CD14-positive monocyte (primary cell): ENCODE measurements around the gene PARP8. TPM values are rescaled to one million over a fixed set of nuclear protein-coding genes. Genes with fewer than 3 reads are reported as not detected.
A peak's percentile ranks its signal among the peaks of the same experiment; 100 is the strongest.

Experiments
- DNase-seq, 3 donors: peaks; one replicate each; pipeline ENCODE4 v3.0.0-alpha.2; 2011 to 2022
- H2AFZ ChIP-seq: 2 replicates; pipeline ENCODE4 v1.6.0; 2012; ENCODE audit warnings: mild to moderate bottlenecking, low read depth, low read length, inconsistent platforms; ENCODE audit not compliant: insufficient read depth, poor library complexity, severe bottlenecking
- H3K27ac ChIP-seq, 2 donors: 1 replicate in 1 of 2; 2 replicates in 1 of 2; pipeline ENCODE4 v1.5.1; 2012 to 2013; ENCODE audit warnings: low read length in 2 of 2, control low read depth in 1 of 2, inconsistent platforms in 1 of 2, low read depth in 1 of 2, mild to moderate bottlenecking in 1 of 2
- H3K27me3 ChIP-seq, 2 donors: one replicate each; pipeline versions ENCODE4 v1.6.0 to v1.6.1; 2011 to 2013; ENCODE audit warnings: low read length in 2 of 2; ENCODE audit not compliant: control insufficient read depth in 2 of 2, insufficient read depth in 2 of 2
- H3K36me3 ChIP-seq, 2 donors: replicated peaks in 1 of 2; 1 replicate in 1 of 2; 2 replicates in 1 of 2; pipeline versions ENCODE4 v1.5.1 to v1.6.1; 2012 to 2013; ENCODE audit warnings: low read length in 2 of 2, control low read depth in 1 of 2, inconsistent platforms in 1 of 2, mild to moderate bottlenecking in 1 of 2; ENCODE audit not compliant: insufficient read depth in 2 of 2, control insufficient read depth in 1 of 2
- H3K4me1 ChIP-seq, 2 donors: 1 replicate in 1 of 2; 2 replicates in 1 of 2; pipeline versions ENCODE4 v1.5.1 to v1.6.1; 2012 to 2013; ENCODE audit warnings: low read length in 2 of 2, control low read depth in 1 of 2, inconsistent platforms in 1 of 2, mild to moderate bottlenecking in 1 of 2, moderate library complexity in 1 of 2; ENCODE audit not compliant: insufficient read depth in 2 of 2, control insufficient read depth in 1 of 2
- H3K4me2 ChIP-seq: replicated peaks from 2 replicates; pipeline ENCODE3; 2012; ENCODE audit warnings: low read length, moderate library complexity, mild to moderate bottlenecking; ENCODE audit not compliant: poor library complexity, severe bottlenecking; ENCODE audit errors: extremely low read depth
- H3K4me3 ChIP-seq, 3 experiments: fragments of 200-600 bp in 1 of 3; sonication (generic) in 1 of 3; replicated peaks in 1 of 3; 1 replicate in 2 of 3; 2 replicates in 1 of 3; pipeline ENCODE4 v1.5.1; 2011 to 2013; ENCODE audit warnings: low read length in 3 of 3, mild to moderate bottlenecking in 3 of 3, control low read depth in 2 of 3, low read depth in 2 of 3, inconsistent platforms in 1 of 3, moderate library complexity in 1 of 3
- H3K79me2 ChIP-seq: 2 replicates; pipeline ENCODE4 v1.6.0; 2012; ENCODE audit warnings: mild to moderate bottlenecking, control low read depth, inconsistent platforms, low read length, moderate library complexity; ENCODE audit not compliant: insufficient read depth
- H3K9ac ChIP-seq: 2 replicates; pipeline ENCODE4 v1.6.0; 2017; ENCODE audit warnings: low read length, mild to moderate bottlenecking; ENCODE audit not compliant: insufficient read depth, poor library complexity, severe bottlenecking
- H3K9me3 ChIP-seq, 2 donors: replicated peaks in 1 of 2; 1 replicate in 1 of 2; 2 replicates in 1 of 2; pipeline versions ENCODE4 v1.5.1 to v1.6.1; 2012 to 2013; ENCODE audit warnings: low read length in 2 of 2, control low read depth in 1 of 2; ENCODE audit not compliant: control insufficient read depth in 1 of 2, insufficient read depth in 1 of 2
- H4K20me1 ChIP-seq: 2 replicates; pipeline ENCODE4 v1.6.0; 2012; ENCODE audit warnings: mild to moderate bottlenecking, low read length, control low read depth, moderate library complexity; ENCODE audit not compliant: insufficient read depth
- H3K27ac Mint-ChIP-seq, 7 donors: one replicate each; pipeline ENCODE4 v1.8.0; 2020; ENCODE audit warnings: mild to moderate bottlenecking in 7 of 7, mixed read lengths in 7 of 7, moderate library complexity in 6 of 7, inconsistent platforms in 2 of 7
- H3K27me3 Mint-ChIP-seq, 3 donors: one replicate each; pipeline ENCODE4 v1.8.0; 2021 to 2022; ENCODE audit warnings: low read depth in 3 of 3, mild to moderate bottlenecking in 3 of 3, mixed read lengths in 3 of 3, moderate library complexity in 3 of 3, inconsistent platforms in 1 of 3
- H3K36me3 Mint-ChIP-seq, 2 donors: one replicate each; pipeline ENCODE4 v1.8.0; 2020; ENCODE audit warnings: mixed read lengths in 2 of 2, inconsistent platforms in 1 of 2, mild to moderate bottlenecking in 1 of 2
- H3K4me1 Mint-ChIP-seq: one replicate; pipeline ENCODE4 v1.8.0; 2020; ENCODE audit warnings: mild to moderate bottlenecking, mixed read lengths
- H3K4me3 Mint-ChIP-seq, 2 donors: one replicate each; pipeline ENCODE4 v1.8.0; 2020; ENCODE audit warnings: mild to moderate bottlenecking in 2 of 2, mixed read lengths in 2 of 2, moderate library complexity in 1 of 2
- H3K9me3 Mint-ChIP-seq, 7 donors: one replicate each; pipeline ENCODE4 v1.8.0; 2020 to 2022; ENCODE audit warnings: mixed read lengths in 7 of 7, mild to moderate bottlenecking in 6 of 7, moderate library complexity in 6 of 7, inconsistent platforms in 2 of 7
- CTCF ChIP-seq: fragments of 200-600 bp; IDR thresholded peaks from one replicate; pipeline ENCODE4 v1.8.0; 2022; ENCODE audit warnings: antibody characterized with exemption, mild to moderate bottlenecking
- WGBS: methylation state at CpG from one replicate; pipeline ENCODE4 v1.1.5; 2013; ENCODE audit warnings: missing lambda C conversion rate; ENCODE audit not compliant: insufficient coverage; 5-methylcytosine and 5-hydroxymethylcytosine counted together
- intact Hi-C, 2 donors: fragments of 100-400 bp; cut with micrococcal nuclease; formaldehyde crosslinking; loops; one replicate each; pipeline versions ENCODE4 v1.15.0 to v1.15.1; 2023
- polyA plus RNA-seq, 3 donors: library from polyadenylated mRNA; depleted of rRNA in 1 of 3; unstranded in 2 of 3; stranded (reverse) in 1 of 3; fragments of 300-500 nt in 2 of 3; fragments of >200 nt in 1 of 3; fragmentation: Illumina TruSeq in 2 of 3; gene quantifications; 1 replicate in 2 of 3; 2 replicates in 1 of 3; pipeline ENCODE4 v1.2.3, GENCODE V29; 2012 to 2021

PARP8 gene
- polyA plus RNA-seq, 3 donors, result 27.5 to 170 (median 40.6) TPM

- no peak overlapping the region for H3K4me2 ChIP-seq
- no peaks in the 10 kb centered on the region for H3K4me1 Mint-ChIP-seq
- peaks cover 55 to 86% of the 10 kb centered on the region in 2 donors for H3K36me3 Mint-ChIP-seq
- no peaks in the 10 kb centered on the region for H3K9me3 ChIP-seq
- H3K27ac ChIP-seq, result peak overlapping the region in 1 of 2 donors; percentile 10
- intact Hi-C loops, result no loop called here
- no peak for DNase-seq
- no peak overlapping the region for H3K4me3 Mint-ChIP-seq
- peaks cover 73 to 94% of the 10 kb centered on the region in 2 donors for H3K36me3 ChIP-seq
- H3K27me3 ChIP-seq, result no peaks in the 10 kb centered on the region
- H4K20me1 ChIP-seq, result peaks cover 74% of the 10 kb centered on the region
- no peak overlapping the region for H2AFZ ChIP-seq
- peaks cover 52% of the 10 kb centered on the region for H3K79me2 ChIP-seq
- H3K9ac ChIP-seq, result no peak overlapping the region
- no peak for TF ChIP-seq CTCF
- H3K27ac Mint-ChIP-seq, result peak overlapping the region in 1 of 7 donors; percentile 27
- H3K4me3 ChIP-seq, result no peak overlapping the region
- no peaks in the 10 kb centered on the region for H3K27me3 Mint-ChIP-seq
- H3K4me1 ChIP-seq, result no peaks in the 10 kb centered on the region
- peaks cover 0 to 3% (median 0%) of the 10 kb centered on the region in 7 donors for H3K9me3 Mint-ChIP-seq
- WGBS, result no CpG with 5 or more reads among the region's 2 CpGs
Observed at GRCh38 chr5:50766042-50766441, 99.6 kb downstream of the PARP8 start.

GRCh38 chr5:50766462-50766861 lies 100.0 kb downstream of the PARP8 start:
- H3K9me3 Mint-ChIP-seq, result peaks cover 0 to 3% (median 1%) of the 10 kb centered on the region in 7 donors
- H3K36me3 Mint-ChIP-seq, result peaks cover 54 to 86% of the 10 kb centered on the region in 2 donors
- Histone ChIP-seq H3K79me2 (peaks cover 50% of the 10 kb centered on the region), H3K36me3 (peaks cover 72 to 93% of the 10 kb centered on the region in 2 donors), H3K4me3 (no peak overlapping the region), H3K9me3 (no peaks in the 10 kb centered on the region), H3K4me1 (no peaks in the 10 kb centered on the region), H3K27me3 (no peaks in the 10 kb centered on the region), H3K4me2 (no peak overlapping the region), H4K20me1 (peaks cover 72% of the 10 kb centered on the region), H3K9ac (no peak overlapping the region), H2AFZ (no peak overlapping the region), H3K27ac (peak overlapping the region in 1 of 2 donors; percentile 49)
- no peaks in the 10 kb centered on the region for H3K27me3 Mint-ChIP-seq
- intact Hi-C loops, result no loop called here
- H3K27ac Mint-ChIP-seq, result no peak overlapping the region
- no peak for TF ChIP-seq CTCF
- H3K4me3 Mint-ChIP-seq, result no peak overlapping the region
- no peaks in the 10 kb centered on the region for H3K4me1 Mint-ChIP-seq
- DNase-seq, result no peak
- 100% methylated on average over 1 of the region's 5 CpGs for WGBS
